ENCODE measurements around the gene PLAC1. TPM values are rescaled to one million over a fixed set of nuclear protein-coding genes. Genes with fewer than 3 reads are reported as not detected.

Gene PLAC1
- total and polyA plus RNA-seq, 2 of the 4 experiments (the other 2 are of a cell fraction) = 0.36 to 0.74 TPM

DNA sequence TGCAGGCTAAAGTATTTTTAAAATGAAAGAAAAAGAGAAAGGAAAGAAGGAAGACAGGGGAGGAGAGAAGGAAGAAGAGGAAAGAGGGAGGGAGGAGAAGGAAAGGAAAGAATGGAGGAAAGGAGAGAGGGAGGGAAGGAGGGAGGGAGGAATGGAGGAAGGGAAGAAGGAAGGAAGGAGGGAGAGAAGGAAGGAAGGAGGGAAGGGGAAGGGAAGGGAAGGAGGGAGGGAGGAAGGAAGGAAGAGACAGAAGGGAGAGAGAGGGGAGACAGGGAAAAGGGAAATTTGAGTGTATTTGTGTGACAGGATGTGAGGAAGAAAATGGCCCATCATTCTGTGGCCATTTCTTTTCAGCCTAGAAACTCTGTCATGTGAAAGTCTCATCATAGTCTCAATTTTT lies 14.9 kb upstream of the PLAC1 start:
- no peak for DNase-seq
- H2AK9ac ChIP-seq (replicated peaks; ENCODE audit: low read depth, low read length, poor library complexity) = no peak overlapping the region
- no peak overlapping the region for H3K9ac ChIP-seq (ENCODE audit: low read depth, low read length)
- POLR2A ChIA-PET (ENCODE audit: unreplicated experiment) = no interaction called here
- 0 out of 2 replicates have a peak overlapping the region, but pooled peaks have one; percentile 39 for H3K14ac ChIP-seq (replicated peaks; ENCODE audit: low read depth, low read length)
- H2BK120ac ChIP-seq (ENCODE audit: low read depth, low read length) = peak overlapping the region; percentile 88
- no peaks in the 10 kb centered on the region for H4K20me1 ChIP-seq (ENCODE audit: insufficient read depth, low read length)
- in situ Hi-C loops (cut with MboI; ENCODE audit: low sequenced_read_pairs) (no loop called here), intact Hi-C loops (cut with micrococcal nuclease) (no loop called here), dilution Hi-C loops (cut with HindIII; ENCODE audit: low sequenced_read_pairs, unreplicated experiment) (no loop called here)
- CTCF ChIA-PET = no interaction called here
- no peaks in the 10 kb centered on the region for H3K36me3 ChIP-seq (ENCODE audit: control insufficient read depth, insufficient read depth, low read length)
- H2BK15ac ChIP-seq (ENCODE audit: low read depth, low read length) = peak overlapping the region; percentile 75; the same call in 1 of the 3 replicates
- TF ChIP-seq RCOR1 (IDR thresholded peaks at IDR 0.05; ENCODE audit: insufficient replicate concordance, low read length) (no peak), MXI1 (IDR thresholded peaks at IDR 0.05; ENCODE audit: borderline replicate concordance, low read depth, low read length) (no peak), NFE2L2 (IDR thresholded peaks at IDR 0.05; ENCODE audit: low read depth, low read length) (no peak), BHLHE40 (IDR thresholded peaks at IDR 0.05; ENCODE audit: low read depth, low read length) (no peak), MAFK (IDR thresholded peaks at IDR 0.05; ENCODE audit: low read depth, low read length) (no peak), MAZ (IDR thresholded peaks at IDR 0.05; ENCODE audit: borderline replicate concordance, low read depth, low read length) (no peak), POLR2A (IDR thresholded peaks at IDR 0.05; ENCODE audit: low read depth, low read length) (no peak), RFX5 (IDR thresholded peaks at IDR 0.05; ENCODE audit: low read depth, low read length) (no peak), CHD1 (IDR thresholded peaks at IDR 0.05; ENCODE audit: low read depth, low read length) (no peak), FOS (IDR thresholded peaks at IDR 0.05; ENCODE audit: low read depth, low read length) (no peak), RAD21 (IDR thresholded peaks at IDR 0.05; ENCODE audit: low read length) (no peak), SMC3 (IDR thresholded peaks at IDR 0.05; ENCODE audit: low read depth, low read length) (no peak), CEBPB (IDR thresholded peaks at IDR 0.05; ENCODE audit: low read depth, low read length) (no peak)
- TF ChIP-seq, protein P1, sequence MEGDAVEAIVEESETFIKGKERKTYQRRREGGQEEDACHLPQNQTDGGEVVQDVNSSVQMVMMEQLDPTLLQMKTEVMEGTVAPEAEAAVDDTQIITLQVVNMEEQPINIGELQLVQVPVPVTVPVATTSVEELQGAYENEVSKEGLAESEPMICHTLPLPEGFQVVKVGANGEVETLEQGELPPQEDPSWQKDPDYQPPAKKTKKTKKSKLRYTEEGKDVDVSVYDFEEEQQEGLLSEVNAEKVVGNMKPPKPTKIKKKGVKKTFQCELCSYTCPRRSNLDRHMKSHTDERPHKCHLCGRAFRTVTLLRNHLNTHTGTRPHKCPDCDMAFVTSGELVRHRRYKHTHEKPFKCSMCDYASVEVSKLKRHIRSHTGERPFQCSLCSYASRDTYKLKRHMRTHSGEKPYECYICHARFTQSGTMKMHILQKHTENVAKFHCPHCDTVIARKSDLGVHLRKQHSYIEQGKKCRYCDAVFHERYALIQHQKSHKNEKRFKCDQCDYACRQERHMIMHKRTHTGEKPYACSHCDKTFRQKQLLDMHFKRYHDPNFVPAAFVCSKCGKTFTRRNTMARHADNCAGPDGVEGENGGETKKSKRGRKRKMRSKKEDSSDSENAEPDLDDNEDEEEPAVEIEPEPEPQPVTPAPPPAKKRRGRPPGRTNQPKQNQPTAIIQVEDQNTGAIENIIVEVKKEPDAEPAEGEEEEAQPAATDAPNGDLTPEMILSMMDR (conservative IDR thresholded peaks at IDR 0.05; ENCODE audit: low read depth, low read length) = no peak
- TF ChIP-seq, protein P2, sequence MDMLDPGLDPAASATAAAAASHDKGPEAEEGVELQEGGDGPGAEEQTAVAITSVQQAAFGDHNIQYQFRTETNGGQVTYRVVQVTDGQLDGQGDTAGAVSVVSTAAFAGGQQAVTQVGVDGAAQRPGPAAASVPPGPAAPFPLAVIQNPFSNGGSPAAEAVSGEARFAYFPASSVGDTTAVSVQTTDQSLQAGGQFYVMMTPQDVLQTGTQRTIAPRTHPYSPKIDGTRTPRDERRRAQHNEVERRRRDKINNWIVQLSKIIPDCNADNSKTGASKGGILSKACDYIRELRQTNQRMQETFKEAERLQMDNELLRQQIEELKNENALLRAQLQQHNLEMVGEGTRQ (IDR thresholded peaks at IDR 0.05; ENCODE audit: low read depth, low read length) = no peak
- TF ChIP-seq, protein P3, sequence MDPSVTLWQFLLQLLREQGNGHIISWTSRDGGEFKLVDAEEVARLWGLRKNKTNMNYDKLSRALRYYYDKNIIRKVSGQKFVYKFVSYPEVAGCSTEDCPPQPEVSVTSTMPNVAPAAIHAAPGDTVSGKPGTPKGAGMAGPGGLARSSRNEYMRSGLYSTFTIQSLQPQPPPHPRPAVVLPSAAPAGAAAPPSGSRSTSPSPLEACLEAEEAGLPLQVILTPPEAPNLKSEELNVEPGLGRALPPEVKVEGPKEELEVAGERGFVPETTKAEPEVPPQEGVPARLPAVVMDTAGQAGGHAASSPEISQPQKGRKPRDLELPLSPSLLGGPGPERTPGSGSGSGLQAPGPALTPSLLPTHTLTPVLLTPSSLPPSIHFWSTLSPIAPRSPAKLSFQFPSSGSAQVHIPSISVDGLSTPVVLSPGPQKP (IDR thresholded peaks at IDR 0.05; ENCODE audit: borderline replicate concordance, low read depth, low read length) = no peak
- H2BK20ac ChIP-seq (ENCODE audit: low read depth, low read length) = peak overlapping the region; percentile 87
- peak overlapping the region; percentile 72; the same call in 1 of the 2 replicates for H3K23ac ChIP-seq (ENCODE audit: low read depth, low read length)
- H4K8ac ChIP-seq (ENCODE audit: low read depth in 2 of 2, low read length in 2 of 2) = peak overlapping the region; percentile 66 to 85; a peak in 3 of 4 replicates
- H2AK5ac ChIP-seq (ENCODE audit: low read depth, low read length) = peak overlapping the region; percentile 93
- H3K4me2 ChIP-seq (ENCODE audit: low read depth, low read length) = no peak overlapping the region
- H3K56ac ChIP-seq (ENCODE audit: extremely low read depth, insufficient read depth, low read length) = no peak overlapping the region
- H3K79me1 ChIP-seq (ENCODE audit: low read depth in 1 of 2, low read length in 2 of 2) = no peaks in the 10 kb centered on the region
- no peaks in the 10 kb centered on the region for H3K9me3 ChIP-seq (ENCODE audit: control insufficient read depth, insufficient read depth, low read length)
- H2AFZ ChIP-seq (replicated peaks; ENCODE audit: low read length, poor library complexity) = no peak overlapping the region
- no peak overlapping the region for H2BK5ac ChIP-seq (ENCODE audit: low read depth, low read length, poor library complexity, severe bottlenecking)
- ATAC-seq (ENCODE audit: low read depth) = no peak
- peak overlapping the region; percentile 72; the same call in 1 of the 2 replicates for H4K5ac ChIP-seq (ENCODE audit: low read depth, low read length)
- H4K91ac ChIP-seq (ENCODE audit: insufficient read depth, low read depth, low read length) = peak overlapping the region; percentile 73
- peak overlapping the region; percentile 88 for H3K18ac ChIP-seq (ENCODE audit: low read depth, low read length)
- no peaks in the 10 kb centered on the region for H3K27me3 ChIP-seq (ENCODE audit: control insufficient read depth, insufficient read depth, low read length)
- peak overlapping the region; percentile 54; the same call in 1 of the 2 replicates for H3K27ac ChIP-seq (ENCODE audit: insufficient read depth, low read length)
- no peak overlapping the region for H3K4me3 ChIP-seq (ENCODE audit: insufficient read depth, low read depth, low read length)
- peaks cover 19% of the 10 kb centered on the region; the same call in 1 of the 2 replicates for H3K9me1 ChIP-seq (ENCODE audit: insufficient read depth, low read length)
- no TSS peak for BruUV-seq (replicated peaks)
- H3K4ac ChIP-seq (ENCODE audit: low read depth, low read length) = peak overlapping the region; percentile 91
- peaks cover 23% of the 10 kb centered on the region for H3K4me1 ChIP-seq (ENCODE audit: control insufficient read depth, insufficient read depth, low read length)

Data from IMR-90 (cell line).